H1 (cell line): Measurements from ENCODE around the gene NECAB3. TPM values are rescaled to one million over a fixed set of nuclear protein-coding genes. Genes with fewer than 3 reads are reported as not detected.

ENCODE experiments used
- CTCF ChIA-PET: fragments of 300-600 bp; sonication (Branson Sonifier 250); formaldehyde crosslinking; loops from one replicate; lab custom pipeline; 2021; ENCODE audit not compliant: partially characterized antibody; lab: Charles Lee
- POLR2A ChIA-PET: fragments of 300-600 bp; sonication (Branson Sonifier 250); formaldehyde crosslinking; loops from one replicate; lab custom pipeline; 2021; ENCODE audit warnings: inconsistent platforms; ENCODE audit not compliant: partially characterized antibody; lab: Charles Lee
- DNase-seq, 2 experiments: peaks; one replicate each; pipeline versions ENCODE4 v3.0.0 to v3.0.0-alpha.2; 2010 to 2022; ENCODE audit warnings: low spot score in 2 of 2, low read depth in 1 of 2, mixed read lengths in 1 of 2
- FAIRE-seq: peaks from 2 replicates; lab custom pipeline; 2011; peaks lifted over from hg19 to GRCh38; lab: Jason Lieb, UNC
- H2AFZ ChIP-seq: 2 replicates; pipeline ENCODE4 v1.8.1; 2012; ENCODE audit warnings: low read length, inconsistent platforms
- H2AK5ac ChIP-seq: 2 replicates; pipeline ENCODE4 v1.6.1; 2013; ENCODE audit warnings: low read depth, low read length
- H2BK120ac ChIP-seq: replicated peaks from 2 replicates; pipeline ENCODE3; 2013; ENCODE audit warnings: low read depth, low read length, inconsistent platforms
- H2BK12ac ChIP-seq: 2 replicates; pipeline ENCODE4 v1.6.1; 2013; ENCODE audit warnings: low read depth, low read length
- H2BK15ac ChIP-seq: 2 replicates; pipeline ENCODE4 v1.6.1; 2013; ENCODE audit warnings: low read length
- H2BK20ac ChIP-seq: 2 replicates; pipeline ENCODE4 v1.6.1; 2013; ENCODE audit warnings: low read length
- H2BK5ac ChIP-seq: 2 replicates; pipeline ENCODE4 v1.6.1; 2013; ENCODE audit warnings: low read depth, low read length
- H3K14ac ChIP-seq: 2 replicates; pipeline ENCODE4 v1.6.1; 2013; ENCODE audit warnings: inconsistent platforms; ENCODE audit not compliant: insufficient read length
- H3K18ac ChIP-seq: 2 replicates; pipeline ENCODE4 v1.6.1; 2013; ENCODE audit warnings: low read length; ENCODE audit errors: extremely low read depth
- H3K23ac ChIP-seq: 2 replicates; pipeline ENCODE4 v1.6.1; 2013; ENCODE audit warnings: inconsistent platforms; ENCODE audit not compliant: insufficient read length
- H3K23me2 ChIP-seq: 2 replicates; pipeline ENCODE4 v1.6.1; 2013; ENCODE audit warnings: low read depth, low read length
- H3K27ac ChIP-seq: 2 replicates; pipeline ENCODE4 v1.6.1; 2011; ENCODE audit warnings: low read depth, low read length, inconsistent platforms
- H3K27me3 ChIP-seq, 4 experiments: replicated peaks in 1 of 4; 1 replicate in 1 of 4; 2 replicates in 3 of 4; pipeline versions ENCODE4 v1.6.1 to v1.8.1; 2011 to 2013; ENCODE audit warnings: low read length in 3 of 4, mild to moderate bottlenecking in 3 of 4, inconsistent platforms in 2 of 4, mixed read lengths in 2 of 4, moderate library complexity in 1 of 4; ENCODE audit not compliant: control insufficient read depth in 3 of 4, insufficient read depth in 3 of 4; ENCODE audit errors: extremely low read depth in 1 of 4
- H3K36me3 ChIP-seq, 4 experiments: 2 replicates each; pipeline versions ENCODE4 v1.6.1 to v1.8.1; 2011 to 2013; ENCODE audit warnings: mild to moderate bottlenecking in 4 of 4, low read length in 3 of 4, moderate library complexity in 2 of 4, control low read depth in 1 of 4, inconsistent platforms in 1 of 4; ENCODE audit not compliant: insufficient read depth in 4 of 4, control insufficient read depth in 2 of 4
- H3K4ac ChIP-seq: replicated peaks from 2 replicates; pipeline ENCODE3; 2013; ENCODE audit warnings: low read length, low read depth, mixed read lengths, inconsistent platforms; ENCODE audit not compliant: insufficient read length
- H3K4me1 ChIP-seq, 4 experiments: replicated peaks in 1 of 4; 1 replicate in 1 of 4; 2 replicates in 3 of 4; pipeline versions ENCODE4 v1.6.1 to v1.8.1; 2011 to 2013; ENCODE audit warnings: low read length in 3 of 4, inconsistent platforms in 2 of 4, mixed read lengths in 1 of 4; ENCODE audit not compliant: insufficient read depth in 4 of 4, control insufficient read depth in 3 of 4
- H3K4me2 ChIP-seq, 2 experiments: 2 replicates each; pipeline versions ENCODE4 v1.6.1 to v1.8.1; 2011 to 2013; ENCODE audit warnings: low read depth in 2 of 2, low read length in 2 of 2, control low read depth in 1 of 2, inconsistent platforms in 1 of 2, mild to moderate bottlenecking in 1 of 2; ENCODE audit not compliant: insufficient read depth in 1 of 2
- H3K4me3 ChIP-seq, 4 experiments: fragments of 200-600, 300-600 bp in 1 of 4; sonication (generic), shearing (Covaris generic), sonication (Bioruptor Twin) in 1 of 4; 2 replicates each; pipeline versions ENCODE4 v1.5.1 to v1.8.1; 2011 to 2016; ENCODE audit warnings: low read length in 4 of 4, low read depth in 3 of 4, control low read depth in 2 of 4, inconsistent platforms in 2 of 4, mild to moderate bottlenecking in 2 of 4, mixed read lengths in 1 of 4, moderate library complexity in 1 of 4; ENCODE audit not compliant: insufficient read depth in 2 of 4; ENCODE audit errors: extremely low read depth in 1 of 4
- H3K56ac ChIP-seq: replicated peaks from 2 replicates; pipeline ENCODE3; 2013; ENCODE audit warnings: low read depth, mild to moderate bottlenecking, mixed read lengths, low read length, inconsistent platforms; ENCODE audit not compliant: insufficient read length
- H3K79me1 ChIP-seq: 2 replicates; pipeline ENCODE4 v1.6.1; 2013; ENCODE audit warnings: low read depth, low read length, control low read depth
- H3K79me2 ChIP-seq, 2 experiments: 2 replicates each; pipeline versions ENCODE4 v1.6.1 to v1.8.1; 2012 to 2013; ENCODE audit warnings: low read length in 2 of 2, mild to moderate bottlenecking in 2 of 2, inconsistent platforms in 1 of 2; ENCODE audit not compliant: insufficient read depth in 2 of 2, control insufficient read depth in 1 of 2
- H3K9ac ChIP-seq, 4 experiments: replicated peaks in 1 of 4; 1 replicate in 1 of 4; 2 replicates in 3 of 4; pipeline versions ENCODE4 v1.6.1 to v1.8.1; 2011 to 2013; ENCODE audit warnings: low read depth in 3 of 4, low read length in 3 of 4, control low read depth in 2 of 4, mild to moderate bottlenecking in 2 of 4, moderate library complexity in 2 of 4, inconsistent platforms in 1 of 4; ENCODE audit errors: extremely low read depth in 1 of 4
- H3K9me3 ChIP-seq, 2 experiments: 2 replicates each; pipeline versions ENCODE4 v1.6.1 to v1.8.1; 2012 to 2013; ENCODE audit warnings: mild to moderate bottlenecking in 2 of 2, moderate library complexity in 2 of 2, control low read depth in 1 of 2, inconsistent platforms in 1 of 2, low read depth in 1 of 2, low read length in 1 of 2, mixed read lengths in 1 of 2; ENCODE audit not compliant: insufficient read depth in 2 of 2
- H4K20me1 ChIP-seq, 2 experiments: replicated peaks in 1 of 2; 2 replicates each; pipeline versions ENCODE3 to v1.8.1; 2011 to 2013; ENCODE audit warnings: inconsistent platforms in 2 of 2, low read length in 2 of 2, mild to moderate bottlenecking in 1 of 2; ENCODE audit not compliant: insufficient read depth in 2 of 2, control insufficient read depth in 1 of 2
- H4K5ac ChIP-seq: 2 replicates; pipeline ENCODE4 v1.6.1; 2013; ENCODE audit warnings: low read length, low read depth, mixed read lengths, inconsistent platforms; ENCODE audit not compliant: insufficient read length
- H4K8ac ChIP-seq: 2 replicates; pipeline ENCODE4 v1.8.0; 2013; ENCODE audit warnings: mild to moderate bottlenecking, moderate library complexity, low read length, inconsistent platforms; ENCODE audit not compliant: insufficient read depth; ENCODE audit errors: extremely low read depth
- H4K91ac ChIP-seq: replicated peaks from 2 replicates; pipeline ENCODE3; 2013; ENCODE audit warnings: low read length, mixed read lengths, inconsistent platforms; ENCODE audit not compliant: insufficient read length
- ATF3 ChIP-seq: IDR thresholded peaks from 2 replicates; pipeline ENCODE4 v1.6.1; 2011; ENCODE audit warnings: low read depth, mild to moderate bottlenecking, low read length; ENCODE audit not compliant: insufficient read depth
- RBBP5 ChIP-seq: IDR thresholded peaks from 2 replicates; pipeline ENCODE4 v1.7.1; 2012; ENCODE audit warnings: low read depth, mild to moderate bottlenecking, inconsistent platforms, low read length, moderate library complexity, borderline replicate concordance
- SIN3A ChIP-seq, 2 experiments: IDR thresholded peaks in 1 of 2; conservative IDR thresholded peaks in 1 of 2; 2 replicates each; pipeline ENCODE4 v1.6.1; 2011 to 2012; ENCODE audit warnings: low read length in 2 of 2, improper control_type of control experiment in 1 of 2, low read depth in 1 of 2, mild to moderate bottlenecking in 1 of 2
- TAF1 ChIP-seq: IDR thresholded peaks from 2 replicates; pipeline ENCODE4 v1.6.1; 2011; ENCODE audit warnings: mild to moderate bottlenecking, low read depth, low read length
- TBP ChIP-seq: IDR thresholded peaks from 2 replicates; pipeline ENCODE4 v1.6.1; 2011; ENCODE audit warnings: low read depth, low read length, improper control_type of control experiment
- WGBS, 2 experiments: shearing (Covaris generic) in 1 of 2; methylation state at CpG; one replicate each; pipeline versions ENCODE4 v1.1.6 to v1.1.7; 2013 to 2015; ENCODE audit warnings: low lambda C conversion rate in 2 of 2, mixed read lengths in 2 of 2, inconsistent platforms in 1 of 2, low coverage in 1 of 2, missing lambda C conversion rate in 1 of 2; ENCODE audit not compliant: insufficient replicate concordance in 2 of 2, insufficient coverage in 1 of 2, insufficient read length in 1 of 2; ENCODE audit errors: extremely low coverage in 1 of 2, missing lambda C conversion rate in 1 of 2; 5-methylcytosine and 5-hydroxymethylcytosine counted together
- polyA plus RNA-seq, 7 experiments: library from polyadenylated mRNA; depleted of rRNA in 3 of 7; stranded (reverse) in 5 of 7; unstranded in 2 of 7; fragments of >200 nt in 5 of 7; fragments of 200-250 nt in 2 of 7; gene quantifications; 1 replicate in 5 of 7; 2 replicates in 1 of 7; 4 replicates in 1 of 7; pipeline versions ENCODE4 v1.2.1 to v1.2.3, GENCODE V29; 2011 to 2013; ENCODE audit warnings: missing spikeins in 2 of 7, mixed read lengths in 2 of 7
- total RNA-seq: library from RNA; stranded (reverse); fragmentation: NEBNext Ultra II Directional; extraction: Animal tissue kit (Norgen Biotek cat#: 25700); gene quantifications from 2 replicates; pipeline ENCODE4 v1.2.1, GENCODE V29; 2021

Gene NECAB3
- total and polyA plus RNA-seq, 2 of the 8 experiments (the other 6 are each of a cell fraction or from before 2014, with no cell fraction given): 20.5 to 46.2 TPM

- 47% methylated on average over 26 of the region's 50 CpGs; no CpG with 5 or more reads in 1 of the 2 experiments for WGBS, 2 experiments
- peaks cover 0 to 10% (median 3%) of the 10 kb centered on the region in 4 experiments; a peak in 3 of 7 replicates for H3K27me3 ChIP-seq
- no peak within 1 kb of the TSS for H3K27ac ChIP-seq
- no peaks in the 10 kb centered on the region for H3K79me2 ChIP-seq
- H3K4me1 ChIP-seq: peaks cover 0 to 18% (median 11%) of the 10 kb centered on the region in 4 experiments; a peak in 4 of 7 replicates
- peaks cover 0 to 5% of the 10 kb centered on the region in 2 experiments; a peak in 1 of 4 replicates for H3K9me3 ChIP-seq
- H3K23me2 ChIP-seq: peaks cover 25% of the 10 kb centered on the region; the same call in 1 of the 2 replicates
- 0 out of 2 replicates have a peak within 1 kb of the TSS, but pooled peaks have one; percentile 61 for H2BK15ac ChIP-seq
- no peak within 1 kb of the TSS for H3K23ac ChIP-seq
- H4K91ac ChIP-seq: peak within 1 kb of the TSS; percentile 63
- peak within 1 kb of the TSS; percentile 68 to 70 for H3K4me2 ChIP-seq
- peak within 1 kb of the TSS; percentile 34; the same call in 1 of the 2 replicates for H2AK5ac ChIP-seq
- H2BK5ac ChIP-seq: peak within 1 kb of the TSS; percentile 66
- no peak for FAIRE-seq
- peak within 1 kb of the TSS; percentile 19; the same call in 1 of the 2 replicates for H3K18ac ChIP-seq
- no peak within 1 kb of the TSS for H4K5ac ChIP-seq
- DNase-seq: peak; percentile 70 to 79
- H4K20me1 ChIP-seq: peaks cover 0 to 9% of the 10 kb centered on the region in 2 experiments
- peak within 1 kb of the TSS; percentile 27 to 56 (median 30) for H3K4me3 ChIP-seq
- peak within 1 kb of the TSS; percentile 60; the same call in 1 of the 2 replicates for H2BK12ac ChIP-seq
- H2BK120ac ChIP-seq: no peak within 1 kb of the TSS
- ChIA-PET CTCF (interaction anchor here (0.6 to 4.3 kb wide), 12 partner anchors 10 to 1575 kb away, joined by 3 to 38 read pairs (median 5); partner anchors contain the start of gene ZNF341), POLR2A (interaction anchor here (0.9 to 17.9 kb wide), 10 partner anchors 12 to 266 kb away, joined by 3 to 245 read pairs (median 5); partner anchors contain the start of genes CDK5RAP1, NECAB3, PXMP4 and ZNF341)
- no peak within 1 kb of the TSS; a peak in 2 of 7 replicates for H3K9ac ChIP-seq
- H2AFZ ChIP-seq: no peak within 1 kb of the TSS
- H3K36me3 ChIP-seq: peaks cover 2 to 10% (median 6%) of the 10 kb centered on the region in 4 experiments; a peak in 3 of 8 replicates
- no peak within 1 kb of the TSS for H2BK20ac ChIP-seq
- no peak within 1 kb of the TSS for H3K4ac ChIP-seq
- peak within 1 kb of the TSS; percentile 31; the same call in 1 of the 2 replicates for H4K8ac ChIP-seq
- no peaks in the 10 kb centered on the region; the same call in 1 of the 2 replicates for H3K79me1 ChIP-seq
- no peak within 1 kb of the TSS for H3K56ac ChIP-seq
- no peak within 1 kb of the TSS for H3K14ac ChIP-seq
- TF ChIP-seq TAF1 (peak; percentile 84), RBBP5 (0 out of 2 replicates have a peak, but pooled peaks have one; percentile 67), TBP (peak; percentile 85), SIN3A (conservative IDR thresholded peaks at IDR 0.05 in 1 of 2, IDR thresholded peaks at IDR 0.05 in 1 of 2; ENCODE audit: low read depth in 1 of 2, low read length in 2 of 2) (no peak), ATF3 (no peak)
Observed at GRCh38 chr20:33666293-33667244, 7.7 kb downstream of the NECAB3 start, which contains the start of gene ACTL10. ACTL10 (plus strand) TSS chr20:33666943; CDS start chr20:33667498, 555 bp downstream.
